Measurements from ENCODE around the gene IMPG1.
"Not testable (repeated sequence)": the region's sequence is repeated elsewhere in the genome, so short reads cannot be mapped to it uniquely, and the experiment has no call there.

Gene IMPG1

GRCh38 chr6:75947935-75948334 lies 124.5 kb downstream of the IMPG1 start:
- DNase-seq, result no peak

GRCh38 chr6:75946146-75946831 lies 126.2 kb downstream of the IMPG1 start:
- DNase-seq, result no peak

DNA sequence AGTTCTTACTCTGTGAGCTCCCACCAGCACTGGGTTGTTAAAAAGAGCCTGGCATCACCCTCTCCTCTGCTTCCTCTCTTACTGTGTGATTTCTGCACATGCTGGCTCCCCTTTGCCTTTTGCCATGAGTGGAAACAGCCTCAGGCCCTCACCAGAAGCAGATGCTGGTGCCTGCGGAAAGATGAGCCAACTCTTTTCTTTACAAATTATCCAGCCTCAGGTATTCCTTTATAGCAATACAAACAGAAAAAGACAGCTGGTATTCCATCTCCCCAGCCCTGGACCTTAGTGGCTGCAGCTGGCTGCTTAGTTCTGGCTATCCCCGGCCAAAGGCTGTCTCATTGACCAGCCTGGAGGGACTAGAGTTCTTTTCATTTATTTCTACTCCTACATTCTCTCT lies 129.1 kb downstream of the IMPG1 start:
- no peak for DNase-seq

DNA sequence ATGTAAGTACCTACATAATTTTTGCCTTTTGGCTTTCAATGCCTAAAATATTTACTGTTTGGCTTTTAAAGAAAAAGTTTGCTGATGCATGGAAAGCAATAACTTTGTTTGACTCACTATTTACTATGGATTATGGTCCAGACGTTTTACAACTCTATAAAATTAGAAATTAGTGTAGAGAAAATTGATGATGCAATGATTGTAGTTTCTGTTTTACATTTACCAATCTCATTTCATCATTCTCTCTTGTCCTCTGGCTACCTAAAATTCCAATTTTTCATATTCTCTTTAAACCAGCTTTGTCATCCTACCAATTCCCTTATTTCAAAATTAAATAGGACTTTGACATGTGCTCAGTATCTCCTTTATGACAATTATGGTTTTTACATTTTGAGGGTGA lies 131.0 kb downstream of the IMPG1 start:
- DNase-seq, result no peak

- no peak for DNase-seq
Observed at GRCh38 chr6:75940564-75940963, 131.9 kb downstream of the IMPG1 start.

DNA sequence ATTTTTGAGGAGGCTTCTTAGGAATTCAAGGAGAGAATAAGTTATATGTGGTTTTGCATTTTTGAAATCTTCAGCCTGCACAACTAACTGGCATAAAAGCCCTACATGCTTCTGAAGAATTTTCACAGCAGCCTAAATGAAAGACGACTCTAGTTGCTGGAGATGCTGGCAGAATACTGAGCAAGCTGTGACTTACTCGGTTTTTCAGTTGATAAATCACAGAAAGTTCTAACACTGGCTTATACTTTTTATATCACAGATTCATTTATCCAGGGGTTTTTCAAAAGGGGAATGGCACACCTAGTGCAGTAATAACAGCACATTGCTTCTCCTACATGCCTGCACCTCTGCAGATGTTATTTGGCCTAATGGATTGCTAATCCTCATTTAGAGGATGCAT lies 134.6 kb downstream of the IMPG1 start:
- no peak for DNase-seq

GRCh38 chr6:75936682-75937081 lies 135.8 kb downstream of the IMPG1 start:
- DNase-seq, result no peak

DNA sequence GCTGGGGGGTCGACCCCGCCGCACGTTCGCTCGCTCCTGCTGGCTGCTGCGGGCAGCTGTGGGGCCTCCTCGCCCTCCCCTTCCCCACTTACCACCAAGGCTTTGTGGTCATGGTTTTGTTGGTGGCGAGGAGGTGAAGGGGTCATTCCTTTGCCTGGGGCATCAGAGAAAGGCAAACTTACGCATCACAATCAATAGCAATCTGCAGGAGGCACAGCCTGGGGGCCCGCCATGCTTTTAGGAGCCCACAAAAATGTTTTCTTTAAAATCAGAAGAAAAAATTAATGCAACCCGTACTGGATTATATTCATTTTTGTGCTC lies 137.0 kb downstream of the IMPG1 start:
- DNase-seq, result no peak

DNA sequence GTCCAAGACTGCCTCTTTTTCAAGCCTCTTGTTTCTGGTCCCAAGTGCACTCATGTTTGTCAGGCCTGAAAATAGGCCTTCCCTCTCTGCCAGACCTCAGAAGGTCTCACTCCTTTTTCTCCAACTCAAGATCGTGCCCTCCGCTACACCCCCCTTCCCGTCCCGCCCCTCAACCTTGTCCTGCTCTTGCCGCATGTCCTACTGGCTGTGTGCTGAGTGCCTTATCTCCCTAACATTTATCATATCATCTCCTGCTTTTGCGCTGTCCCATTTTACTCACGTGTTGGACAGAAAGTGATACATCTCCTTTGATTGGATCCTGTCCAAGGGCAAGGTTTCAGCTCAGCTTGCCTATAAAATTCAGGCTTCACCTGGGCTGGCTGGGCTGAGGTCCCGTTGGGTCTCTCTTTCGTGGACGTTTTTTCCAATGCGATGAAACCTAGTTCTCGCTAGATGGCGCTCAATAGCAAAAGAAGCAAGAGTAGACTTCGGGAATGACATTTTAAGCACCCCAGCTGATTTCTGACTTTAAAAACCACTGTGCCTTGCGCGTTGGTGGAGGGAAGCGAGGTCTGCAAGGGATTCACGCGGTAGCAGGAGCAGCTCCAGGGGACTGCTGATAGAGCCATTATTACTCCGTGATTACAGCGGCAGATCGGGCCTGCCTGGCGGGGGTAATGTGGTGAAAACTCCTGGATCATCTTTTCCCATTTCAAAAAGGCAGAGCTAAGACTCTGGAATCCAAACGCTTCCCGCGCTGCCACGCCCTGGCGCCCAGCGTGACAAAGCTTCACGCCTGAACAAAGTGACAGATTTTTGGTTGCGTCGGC lies 137.6 kb downstream of the IMPG1 start:
- peak; percentile 48 for DNase-seq

- DNase-seq, result no peak
Observed at GRCh38 chr6:75933387-75933975, 139.0 kb downstream of the IMPG1 start.

DNA sequence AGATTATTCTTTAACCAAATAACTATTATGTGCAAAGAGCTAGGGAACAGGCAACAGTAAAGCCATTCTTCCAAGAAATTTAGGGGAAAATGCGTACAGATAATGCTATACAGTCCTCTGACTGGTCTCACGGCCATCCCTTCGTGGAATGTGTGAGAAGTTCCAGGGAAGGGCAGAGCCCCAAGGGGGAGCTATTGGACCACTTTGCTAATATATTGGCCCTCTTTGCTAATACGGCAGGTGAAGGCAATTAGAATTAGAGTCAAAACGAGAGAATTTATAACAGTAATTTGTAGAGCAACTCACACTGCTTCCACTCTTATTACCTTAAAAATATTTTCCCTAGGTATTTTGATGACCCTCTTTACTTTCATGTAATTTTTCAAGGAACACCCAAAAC lies 140.4 kb downstream of the IMPG1 start:
- DNase-seq, result no peak

GRCh38 chr6:75931011-75931680 lies 141.3 kb downstream of the IMPG1 start:
- no peak for DNase-seq

DNA sequence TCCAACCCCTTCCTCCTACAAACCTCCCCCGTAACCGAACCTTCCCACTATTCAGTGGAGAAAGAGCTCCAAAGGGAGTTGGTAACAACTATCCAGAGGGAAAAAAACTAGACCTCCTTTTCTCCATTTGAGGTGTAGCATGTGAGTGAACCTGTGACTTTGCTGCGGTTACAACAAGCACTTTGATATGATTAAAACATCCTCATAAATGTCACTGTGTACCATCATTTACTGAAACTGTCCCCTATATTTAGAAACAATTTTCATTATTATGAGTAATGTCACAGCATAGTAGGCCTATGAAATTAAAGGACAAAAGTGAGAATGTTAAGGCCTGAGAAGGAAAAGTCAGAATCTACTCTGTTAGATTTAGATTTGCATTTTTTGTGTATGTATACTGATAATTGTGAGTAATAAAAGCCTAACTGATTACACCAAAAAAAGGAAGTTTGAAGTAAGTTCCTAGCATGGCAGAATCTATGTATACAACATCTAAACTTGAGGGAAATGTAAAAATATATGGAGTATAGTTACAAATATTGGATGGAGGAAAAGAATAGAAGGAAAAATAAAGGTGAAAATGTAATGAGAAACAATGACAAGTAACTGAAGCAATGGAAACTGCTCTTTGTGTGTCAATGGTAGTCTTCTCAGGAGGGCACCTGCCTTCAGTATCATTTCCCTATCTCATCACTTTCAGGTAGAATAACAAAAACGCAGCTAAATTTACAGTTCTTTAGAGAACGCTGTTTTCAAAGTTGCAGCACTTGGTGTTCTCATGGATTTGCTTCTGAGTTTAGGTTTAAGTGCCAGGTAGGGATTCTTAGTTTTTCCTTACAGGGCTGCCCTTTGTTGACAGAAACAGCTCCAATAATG lies 145.9 kb downstream of the IMPG1 start:
- DNase-seq, result no peak

DNA sequence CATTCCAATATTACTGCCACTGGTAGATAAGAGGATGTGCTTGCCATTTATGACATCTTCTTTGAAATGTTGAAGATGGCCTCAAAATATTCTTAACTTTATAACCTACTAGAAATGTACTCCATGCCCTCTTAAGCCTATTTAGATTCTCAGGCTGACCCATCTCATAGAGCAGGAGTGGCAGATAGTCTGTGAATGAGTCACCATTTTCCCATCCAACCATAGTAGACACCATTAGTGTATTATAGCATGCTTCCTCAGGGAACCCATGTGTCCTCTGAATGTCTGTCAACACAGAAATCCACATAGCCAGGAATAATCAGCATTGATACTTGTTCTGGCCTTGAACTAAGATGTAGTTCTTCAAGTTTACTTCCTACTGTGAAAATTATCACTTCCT lies 150.2 kb downstream of the IMPG1 start:
- DNase-seq, result no peak

- DNase-seq, result no peak
Observed at GRCh38 chr6:75913040-75913439, 159.4 kb downstream of the IMPG1 start.

DNA sequence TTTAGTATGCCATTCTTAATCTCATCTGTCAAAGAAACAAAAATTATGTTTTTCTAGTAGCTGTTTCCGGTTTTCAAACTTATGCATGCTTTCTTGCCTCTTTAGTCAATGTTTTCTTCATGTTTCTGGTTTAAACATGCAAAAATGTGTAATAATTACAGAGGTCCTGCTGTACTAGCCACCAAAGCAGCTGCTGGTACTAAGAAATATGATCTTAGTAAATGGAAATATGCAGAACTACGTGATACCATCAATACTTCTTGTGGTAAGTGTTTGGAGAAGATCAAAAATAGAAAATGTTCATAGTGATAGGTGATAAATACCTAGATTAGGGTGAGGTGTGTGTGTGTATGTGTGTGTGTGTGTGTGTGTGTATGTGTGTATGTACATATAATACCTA lies 165.0 kb downstream of the IMPG1 start:
- DNase-seq, result no peak

DNA sequence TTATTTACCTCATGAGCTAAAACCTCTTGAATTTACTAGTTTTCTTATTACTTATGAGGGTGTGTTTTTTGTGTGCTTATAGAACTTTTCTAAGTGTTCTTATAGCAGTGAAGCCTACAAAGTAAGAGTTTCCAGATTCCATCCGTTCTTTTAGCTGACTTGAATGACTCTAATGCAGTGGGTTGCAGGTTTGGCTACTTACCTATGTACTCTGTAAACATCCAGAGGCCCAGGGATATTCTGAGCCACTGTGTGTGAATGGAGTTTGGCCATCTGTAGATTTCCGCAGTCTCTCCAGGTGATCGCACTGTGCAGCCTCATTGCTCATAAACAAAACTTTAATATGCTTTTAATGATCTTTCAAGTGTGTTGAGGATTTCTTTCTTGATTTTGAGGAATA lies 165.6 kb downstream of the IMPG1 start:
- no peak for DNase-seq

DNA sequence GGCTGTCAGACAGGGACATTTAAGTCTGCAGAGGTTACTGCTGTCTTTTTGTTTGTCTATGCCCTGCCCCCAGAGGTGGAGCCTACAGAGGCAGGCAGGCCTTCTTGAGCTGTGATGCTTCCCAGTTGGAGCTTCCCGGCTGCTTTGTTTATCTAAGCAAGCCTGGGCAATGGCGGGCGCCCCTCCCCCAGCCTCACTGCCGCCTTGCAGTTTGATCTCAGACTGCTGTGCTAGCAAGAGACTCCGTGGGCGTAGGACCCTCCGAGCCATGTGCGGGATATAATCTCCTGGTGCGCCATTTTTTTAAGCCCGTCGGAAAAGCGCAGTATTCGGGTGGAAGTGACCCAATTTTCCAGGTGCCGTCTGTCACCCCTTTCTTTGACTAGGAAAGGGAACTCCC lies 167.3 kb downstream of the IMPG1 start:
- not testable (repeated sequence) for DNase-seq

- DNase-seq, result not testable (repeated sequence)
Observed at GRCh38 chr6:75900216-75900615, 172.2 kb downstream of the IMPG1 start.

- DNase-seq, result no peak
Observed at GRCh38 chr6:75896526-75896925, 175.9 kb downstream of the IMPG1 start.

DNA sequence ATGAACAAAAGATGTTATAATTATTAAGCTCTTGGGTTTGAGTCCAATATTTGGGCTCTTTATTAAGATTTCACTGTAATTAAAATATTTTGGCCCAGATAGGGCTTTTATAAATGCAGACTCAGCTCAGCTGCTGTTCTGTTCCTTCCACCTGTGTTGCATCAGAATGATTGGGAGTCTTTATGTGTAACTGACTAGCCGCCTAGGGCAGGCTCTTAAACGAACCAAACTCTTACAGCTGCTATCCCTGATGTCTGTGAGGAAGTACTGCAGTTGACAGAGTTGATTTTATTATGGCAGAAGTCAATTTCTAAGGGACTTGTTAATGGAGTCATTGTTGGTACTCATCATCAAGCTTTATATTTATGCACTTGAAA lies 178.7 kb downstream of the IMPG1 start:
- no peak for DNase-seq

DNA sequence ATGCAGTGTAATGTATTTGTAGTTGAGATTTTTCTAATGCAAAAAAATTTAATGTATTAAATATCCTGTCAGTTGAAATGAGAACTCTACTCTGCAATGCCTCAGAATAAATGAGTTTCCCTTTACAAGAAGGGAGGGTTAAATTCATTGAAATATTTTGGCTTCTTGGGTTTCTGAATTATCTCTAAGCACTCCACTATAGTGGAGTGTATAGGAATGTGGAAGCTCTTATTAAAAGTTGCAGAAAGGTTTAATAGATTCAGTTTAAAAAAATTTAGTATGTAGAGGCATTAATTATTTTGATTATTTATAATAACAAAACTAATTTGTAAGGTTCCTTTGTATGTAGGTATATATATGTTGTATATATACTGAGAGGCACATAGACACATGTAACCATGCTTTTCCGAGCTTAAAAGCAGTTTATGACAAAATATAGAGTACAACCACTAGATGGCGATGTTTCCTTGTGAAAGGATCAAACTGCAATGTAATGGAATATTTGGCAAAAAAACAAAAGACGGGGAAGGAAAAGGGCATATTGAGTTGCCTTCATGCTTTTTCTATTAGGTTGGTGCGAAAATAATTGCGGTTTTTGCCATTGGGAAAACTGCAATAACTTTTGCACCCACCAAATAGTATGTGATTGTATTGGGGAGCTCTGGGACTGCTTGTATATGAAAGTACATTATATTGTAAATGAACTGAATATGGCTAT lies 179.2 kb downstream of the IMPG1 start:
- peak; percentile 50 for DNase-seq

Measured in CD4-positive, alpha-beta T cell treated with Interleukin-17A for 1 hour (primary cell).